GM19328 (cell line): ENCODE data around the gene B4GALT2.

Experiments
- ATAC-seq: cut with Tn5 transposase; IDR thresholded peaks from one replicate; pipeline ENCODE4 v1.9.1; 2021; ENCODE audit warnings: mild to moderate bottlenecking, moderate library complexity; ENCODE audit not compliant: unreplicated experiment

B4GALT2 gene

GRCh38 chr1:44025816-44026215 is 46.8 kb downstream of the B4GALT2 start:
- no peak for ATAC-seq

DNA sequence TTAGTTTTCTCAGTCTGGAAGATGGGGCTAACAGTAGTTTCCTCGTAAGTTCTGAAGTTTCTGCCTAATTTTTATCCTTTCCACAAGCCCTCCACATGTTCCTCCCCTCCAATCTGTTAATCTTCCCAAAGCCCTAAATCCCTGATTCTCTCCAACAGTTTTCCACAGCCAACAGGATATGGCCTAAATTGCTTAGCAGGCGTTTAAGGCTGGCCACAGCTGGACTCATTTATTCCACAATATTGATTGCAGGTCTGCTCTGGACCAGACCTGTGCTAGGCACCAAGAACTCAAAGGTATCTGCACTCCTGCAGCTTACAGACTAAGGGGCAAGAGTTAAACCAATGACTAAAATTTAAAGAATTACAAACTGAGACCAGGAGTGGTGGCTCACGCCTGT is 48.3 kb downstream of the B4GALT2 start:
- ATAC-seq = no peak

- ATAC-seq = no peak
Observed at GRCh38 chr1:44029260-44029910, 50.4 kb downstream of the B4GALT2 start.

GRCh38 chr1:44029911-44030604 is 51.0 kb downstream of the B4GALT2 start:
- ATAC-seq = peak; percentile 90

DNA sequence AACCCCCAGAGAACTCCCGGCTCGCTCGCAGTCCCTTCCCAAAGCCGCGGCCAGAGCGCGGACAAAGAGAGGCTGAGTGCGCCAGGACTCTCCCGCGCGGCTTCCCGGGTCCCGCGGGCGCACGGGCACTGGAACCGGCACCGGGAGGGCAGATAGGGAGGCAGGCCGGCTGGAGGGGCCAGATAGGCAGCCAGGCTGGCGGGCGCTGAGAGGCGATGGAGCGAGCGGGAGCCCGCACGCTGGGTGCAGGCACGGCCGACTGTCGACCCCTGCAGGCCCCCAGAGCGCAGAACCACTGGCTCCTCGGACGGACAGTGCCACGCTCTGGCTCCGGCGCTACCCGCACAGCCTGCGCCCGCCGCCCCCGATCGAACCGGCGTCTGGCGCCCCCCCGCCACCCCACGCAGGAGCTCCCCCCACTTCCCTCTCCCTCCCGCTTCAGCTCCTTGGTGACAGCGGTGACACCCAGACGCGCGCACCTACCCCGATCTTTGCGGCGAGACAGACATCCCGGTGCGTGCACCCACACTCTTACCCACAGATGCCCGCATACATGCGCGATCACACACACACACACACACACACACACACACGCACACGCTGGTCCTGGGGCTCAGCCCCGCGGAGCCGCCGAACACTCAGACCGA is 51.7 kb downstream of the B4GALT2 start:
- ATAC-seq = peak; percentile 15

DNA sequence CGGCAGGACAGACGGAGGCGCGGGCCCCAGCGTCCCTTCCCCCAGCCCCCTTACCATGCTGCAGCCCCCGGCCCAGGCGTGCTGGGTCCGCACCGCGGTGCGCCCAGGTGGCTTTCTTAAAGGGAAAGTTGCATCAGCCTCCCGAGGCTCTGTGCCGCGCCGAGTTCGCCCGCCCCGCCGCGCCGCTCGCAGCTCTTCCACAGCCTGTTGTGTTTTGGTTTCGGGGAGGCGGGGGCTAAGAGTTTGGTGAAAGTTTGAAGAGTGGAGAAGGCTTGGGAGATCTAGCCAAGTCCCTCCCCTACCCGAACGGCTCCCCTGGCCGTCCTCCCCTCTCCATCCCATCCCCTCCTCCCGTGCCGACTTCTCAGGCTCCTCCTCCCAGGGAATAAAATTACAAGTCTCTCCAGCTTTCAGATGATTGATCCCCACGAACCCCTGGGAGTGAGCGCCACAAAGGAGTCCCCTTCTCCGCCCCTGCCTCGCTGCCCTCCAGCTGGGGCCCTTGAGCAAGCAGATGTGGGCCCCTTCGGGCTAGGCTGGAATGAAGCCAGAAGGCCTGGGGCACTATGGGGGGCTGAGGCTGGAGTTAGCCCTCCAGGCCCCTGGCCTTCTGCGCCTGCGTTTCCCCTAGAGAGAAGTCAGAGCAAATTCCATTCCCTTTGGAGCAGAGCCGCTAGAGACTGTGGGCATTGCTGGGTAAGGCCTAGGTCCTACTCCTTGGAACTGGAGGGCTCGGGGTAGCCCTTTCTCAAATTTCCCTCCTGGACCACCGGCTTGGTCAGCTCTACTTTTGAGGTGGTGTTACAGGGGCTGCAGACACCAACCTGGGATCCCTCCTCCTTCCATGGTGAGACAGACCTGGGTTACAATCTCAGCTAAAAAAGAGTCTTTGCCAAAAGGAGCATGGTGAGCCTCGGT is 52.5 kb downstream of the B4GALT2 start, which contains the start of gene SLC6A9:
SLC6A9 (minus strand) TSS at position 211 of the 918 bp plus-strand sequence. CDS start 7,185 bp downstream, outside the sequence.
- ATAC-seq = no peak

DNA sequence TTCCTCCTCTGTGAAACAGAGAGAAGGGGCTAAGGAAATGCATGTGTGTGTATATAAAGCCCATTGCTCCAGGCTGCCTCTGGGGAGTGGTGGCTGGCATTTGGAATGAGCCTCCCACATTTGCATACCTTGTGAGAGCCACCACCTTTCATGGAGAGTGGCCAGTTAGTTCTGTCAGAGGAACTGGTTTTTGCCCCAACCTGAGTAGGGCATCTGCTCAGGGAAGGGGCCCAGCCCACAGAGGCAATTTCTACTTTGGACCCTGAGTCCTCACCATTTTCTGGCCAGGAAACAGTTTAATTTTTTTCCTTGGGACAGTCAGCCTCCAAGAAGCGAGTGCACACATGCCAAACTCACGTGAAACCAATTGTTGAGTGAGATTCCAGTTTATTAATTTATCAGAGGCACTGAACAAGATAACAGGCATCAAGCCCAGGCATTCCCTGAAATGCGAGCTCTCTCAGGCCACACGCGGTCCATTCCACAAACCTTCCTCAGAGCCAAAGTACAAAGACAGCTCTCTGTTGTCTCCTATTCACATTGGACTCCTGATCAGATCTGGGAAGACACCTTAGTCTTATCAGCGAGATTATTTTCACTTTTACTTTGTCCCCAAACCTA is 53.3 kb downstream of the B4GALT2 start:
- no peak for ATAC-seq

GRCh38 chr1:44033041-44033575 is 54.1 kb downstream of the B4GALT2 start:
- no peak for ATAC-seq

DNA sequence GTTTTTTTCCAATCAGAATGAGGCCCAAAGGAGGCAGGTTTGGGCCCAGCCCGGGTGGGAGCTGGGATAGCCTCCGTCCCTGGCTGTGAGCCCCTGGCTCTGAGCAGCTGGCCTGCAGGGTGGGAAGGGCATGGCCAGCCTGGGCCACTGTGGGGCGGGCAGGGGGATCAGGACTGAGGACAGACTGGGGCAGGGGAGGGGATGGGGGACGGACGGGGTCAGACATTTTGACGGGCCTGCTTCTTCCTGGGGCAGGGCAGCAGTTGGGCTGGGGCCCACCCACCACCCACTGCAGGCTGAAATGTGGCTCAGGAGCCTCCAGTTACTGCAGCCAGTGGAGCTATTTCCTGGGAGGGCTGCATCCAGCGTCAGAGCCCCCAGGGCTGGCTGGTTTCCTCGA is 54.7 kb downstream of the B4GALT2 start:
- no peak for ATAC-seq

- ATAC-seq = no peak
Observed at GRCh38 chr1:44034423-44034822, 55.4 kb downstream of the B4GALT2 start.

- no peak for ATAC-seq
Observed at GRCh38 chr1:44034976-44035716, 56.1 kb downstream of the B4GALT2 start.

GRCh38 chr1:44035726-44036408 is 56.9 kb downstream of the B4GALT2 start:
- no peak for ATAC-seq

- ATAC-seq = no peak
Observed at GRCh38 chr1:44036409-44037139, 57.6 kb downstream of the B4GALT2 start.

- ATAC-seq = no peak
Observed at GRCh38 chr1:44037154-44037553, 58.1 kb downstream of the B4GALT2 start.

- no peak for ATAC-seq
Observed at GRCh38 chr1:44038876-44039657, 60.1 kb downstream of the B4GALT2 start.

GRCh38 chr1:44040418-44040817 is 61.4 kb downstream of the B4GALT2 start:
- no peak for ATAC-seq
